DMS 273 (cell line): Measurements from ENCODE around the gene PTPDC1.

Experiments used
- DNase-seq: peaks from one replicate; lab custom pipeline; 2025; ENCODE audit not compliant: unreplicated experiment; lab: John Stamatoyannopoulos, UW

The PTPDC1 gene

GRCh38 chr9:94140418-94140780 is 56.1 kb downstream of the PTPDC1 start:
- no peak for DNase-seq

- peak; percentile 80 for DNase-seq
Measured at GRCh38 chr9:94140791-94141790, 56.8 kb downstream of the PTPDC1 start.

GRCh38 chr9:94142353-94142752 is 58.1 kb downstream of the PTPDC1 start:
- DNase-seq, result no peak

DNA sequence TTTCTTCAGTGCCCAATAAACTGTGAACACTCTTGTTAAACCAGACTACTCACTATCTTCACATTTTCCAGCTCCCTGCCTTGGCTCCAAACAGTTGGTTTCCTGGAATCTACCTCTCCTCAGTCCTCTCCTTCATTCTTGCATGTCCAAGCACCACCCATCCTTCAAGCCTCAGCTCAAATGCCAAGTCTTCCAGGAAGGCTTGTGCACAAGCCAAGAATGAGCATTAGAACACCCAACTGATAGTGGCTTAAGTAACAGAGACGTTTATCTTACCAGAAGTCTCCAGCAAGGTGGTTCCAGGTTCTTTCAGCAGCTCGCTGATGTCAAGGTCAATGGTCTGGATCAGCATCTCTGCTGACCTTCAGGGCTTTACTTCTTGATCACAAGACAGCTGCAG is 60.1 kb downstream of the PTPDC1 start:
- no peak for DNase-seq

- no peak for DNase-seq
Measured at GRCh38 chr9:94145640-94146039, 61.4 kb downstream of the PTPDC1 start.

DNA sequence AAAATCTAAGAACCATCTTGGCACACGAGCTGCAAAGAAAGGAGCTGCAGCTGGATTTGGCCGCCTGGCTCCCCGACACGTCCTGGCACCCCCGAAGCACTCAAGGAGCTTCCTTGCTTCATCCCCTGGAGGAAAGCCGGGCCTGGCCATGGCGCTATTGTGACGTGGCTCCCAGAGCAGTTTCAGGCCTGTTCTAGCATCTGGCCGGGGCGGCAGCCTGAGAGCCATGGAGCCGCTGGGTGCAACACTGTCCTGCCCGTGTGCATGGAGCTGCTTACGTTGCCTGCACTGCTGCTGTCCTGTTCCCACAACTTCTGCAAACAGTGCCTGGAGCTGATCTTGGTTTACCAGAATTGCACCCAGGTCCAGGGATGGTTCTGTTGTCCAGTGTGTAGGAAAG is 63.5 kb downstream of the PTPDC1 start:
- no peak for DNase-seq

DNA sequence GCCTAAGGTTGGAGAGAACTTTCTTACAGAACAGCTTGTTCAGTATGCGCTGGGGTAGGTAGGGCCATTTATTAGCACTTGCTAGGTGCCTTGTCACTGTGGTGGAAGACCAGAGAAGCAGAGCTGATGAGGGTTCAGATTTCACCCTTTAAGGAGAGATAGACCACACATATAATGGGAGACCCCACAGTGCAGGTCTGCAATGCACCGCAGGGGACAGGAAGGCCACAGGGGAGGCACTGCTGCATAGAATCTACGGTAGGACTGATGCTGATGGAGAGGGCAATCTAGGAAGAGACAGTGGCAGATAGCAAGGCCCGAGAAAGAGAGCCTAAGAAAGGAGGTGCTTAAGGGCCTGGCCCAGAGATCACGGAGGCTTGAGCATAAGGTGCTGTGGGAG is 64.2 kb downstream of the PTPDC1 start:
- no peak for DNase-seq

DNA sequence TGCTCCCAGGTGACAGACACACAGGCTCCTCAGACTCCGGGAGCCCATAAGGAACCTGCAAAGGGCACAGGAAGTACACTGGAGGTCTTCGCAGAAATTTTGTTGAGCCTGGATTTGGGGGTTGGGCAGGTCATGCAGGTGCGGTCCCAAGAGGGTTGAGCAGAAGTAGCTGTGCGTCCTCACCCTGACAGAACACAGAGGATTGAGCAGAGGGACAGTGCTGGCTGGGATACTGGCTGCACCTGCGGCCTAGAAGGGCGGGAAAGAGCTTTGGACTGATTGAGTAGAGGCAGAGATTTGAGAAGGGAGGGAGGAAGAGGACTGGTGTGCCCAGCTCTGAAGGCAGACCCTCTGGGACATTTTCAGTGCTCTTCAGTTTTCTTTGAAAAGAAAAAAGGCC is 65.4 kb downstream of the PTPDC1 start:
- no peak for DNase-seq

GRCh38 chr9:94150279-94150828 is 66.1 kb downstream of the PTPDC1 start:
- no peak for DNase-seq

DNA sequence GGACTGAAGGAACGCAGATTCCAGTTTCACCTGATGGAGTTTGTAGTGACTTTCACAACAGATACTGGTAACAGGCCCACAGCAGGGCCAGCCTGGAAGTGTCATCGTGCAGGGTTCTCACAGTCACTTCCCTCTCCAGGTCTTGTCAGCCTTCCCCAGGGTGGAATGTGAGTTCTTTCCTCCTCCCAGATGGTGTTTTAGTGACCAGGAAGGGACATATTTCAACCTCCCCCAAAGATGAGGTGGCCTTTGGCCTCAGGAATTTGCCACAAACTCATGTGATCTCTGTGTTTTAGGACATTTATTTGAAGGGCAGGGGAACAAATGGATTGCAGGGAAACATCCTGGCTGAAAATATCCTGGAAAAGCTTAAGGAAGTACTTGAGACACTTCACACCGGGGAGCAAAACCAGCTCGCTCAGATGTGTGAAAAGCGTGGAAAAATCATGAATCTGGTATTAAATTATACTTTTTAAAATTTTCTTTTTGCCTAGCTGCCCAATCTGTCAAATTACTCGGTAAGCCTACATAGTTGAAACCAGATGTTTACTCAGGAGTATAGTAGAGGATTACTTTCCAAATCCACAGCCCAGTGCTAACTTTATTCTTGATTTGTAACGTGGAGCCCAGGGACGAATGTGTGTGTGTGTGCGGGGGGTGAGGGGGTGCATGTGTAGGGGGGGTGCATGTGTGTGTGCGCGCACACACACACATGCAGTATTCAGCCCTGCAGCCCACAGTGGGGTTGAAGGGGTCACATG is 66.8 kb downstream of the PTPDC1 start:
- DNase-seq, result no peak

GRCh38 chr9:94153905-94154304 is 69.6 kb downstream of the PTPDC1 start:
- DNase-seq, result no peak

DNA sequence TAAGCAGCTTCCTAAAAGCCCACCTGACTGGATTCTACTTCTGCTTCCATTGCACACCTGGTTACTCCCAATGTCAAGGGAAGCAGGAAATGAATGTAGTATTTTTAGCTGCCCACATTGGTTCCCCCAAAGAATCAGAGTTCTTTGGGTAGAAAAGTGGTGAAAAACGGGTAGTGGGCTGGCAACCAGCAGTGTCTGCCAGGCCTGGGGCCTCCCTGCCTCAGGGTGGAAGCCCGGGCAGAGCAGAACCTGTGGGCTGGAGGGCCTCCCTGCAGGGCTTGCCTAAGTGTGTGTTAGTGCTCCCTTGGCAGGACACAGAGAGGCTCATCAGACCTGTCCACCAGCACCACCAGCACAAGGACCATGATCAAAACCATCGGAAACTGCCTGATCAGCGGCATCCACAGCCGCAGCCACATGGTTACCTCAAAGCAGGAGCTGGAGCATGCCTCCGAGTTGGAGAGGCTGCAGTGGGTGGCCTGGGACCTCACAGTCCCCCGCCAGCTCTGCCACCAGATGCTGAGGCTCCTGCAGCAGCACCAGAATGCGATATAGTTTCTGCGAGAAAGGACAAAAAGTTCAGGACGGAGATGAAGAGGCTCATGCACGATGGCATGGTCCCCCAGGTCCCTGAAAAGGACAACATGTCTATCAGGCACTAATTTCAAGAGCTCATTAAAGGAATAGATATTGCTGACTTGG is 72.2 kb downstream of the PTPDC1 start:
- DNase-seq, result no peak

DNA sequence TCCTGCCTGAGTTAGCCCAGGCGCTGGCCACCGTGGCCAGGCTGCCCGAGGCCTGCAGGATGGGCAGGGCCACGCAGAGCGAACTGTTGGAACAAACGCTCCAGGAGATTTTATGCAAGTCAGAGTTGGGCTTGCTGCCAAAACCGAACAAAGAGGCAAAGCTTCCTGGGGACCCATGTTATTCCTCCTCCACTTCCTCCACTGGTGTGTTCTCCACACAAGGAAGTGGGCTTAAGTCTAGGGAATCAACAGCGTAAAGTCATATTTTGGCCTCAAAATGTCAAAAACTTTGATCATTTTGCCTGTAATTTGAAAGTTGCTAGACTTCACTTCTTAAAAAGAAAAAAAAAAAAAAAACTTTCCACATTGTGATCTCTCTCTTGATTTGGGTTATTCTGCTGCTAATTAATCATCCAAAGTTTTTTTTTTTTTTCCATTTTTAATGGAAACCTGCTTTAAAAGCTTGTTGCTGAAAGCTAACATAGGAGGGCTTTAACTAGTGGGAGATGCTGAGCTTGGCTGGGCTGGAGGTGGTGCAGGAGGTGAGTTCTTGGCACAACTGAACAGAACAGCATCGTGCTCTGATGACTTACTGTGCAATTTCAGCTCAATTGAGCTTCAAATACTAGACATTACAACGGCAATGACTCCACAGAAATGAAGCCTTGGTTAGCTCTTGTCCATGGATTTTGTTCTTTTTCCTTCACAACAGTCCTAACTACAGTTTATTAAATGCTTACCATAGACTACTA is 73.0 kb downstream of the PTPDC1 start:
- peak; percentile 82 for DNase-seq
